GM18508 (cell line): ENCODE results near the gene LPP.

Experiments
- ATAC-seq: cut with Tn5 transposase; IDR thresholded peaks from one replicate; pipeline ENCODE4 v1.9.1; 2021; ENCODE audit warnings: moderate number of reproducible peaks; ENCODE audit not compliant: insufficient read depth, unreplicated experiment

The LPP gene

DNA sequence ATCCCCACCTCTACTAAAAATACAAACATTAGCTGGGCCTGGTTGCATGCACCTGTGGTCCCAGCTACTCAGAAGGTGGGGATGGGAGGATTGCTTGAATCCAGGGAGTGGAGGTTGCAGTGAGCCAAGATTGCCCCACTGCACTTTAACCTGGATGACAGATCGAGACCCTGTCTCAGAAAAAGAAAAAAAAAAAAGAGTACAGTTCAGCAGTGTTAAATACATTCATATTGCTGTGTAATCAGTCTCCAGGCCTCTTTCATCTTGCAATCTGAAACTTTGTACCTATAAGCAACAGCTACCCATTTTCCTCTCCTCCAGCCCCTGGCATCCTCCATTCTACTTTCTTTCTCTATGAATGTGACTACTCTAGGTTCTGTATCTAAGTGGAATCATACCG is 61.2 kb downstream of the LPP start:
- no peak for ATAC-seq

- no peak for ATAC-seq
Observed at GRCh38 chr3:188217011-188217463, 63.1 kb downstream of the LPP start.

- ATAC-seq, result no peak
Observed at GRCh38 chr3:188217726-188218125, 63.8 kb downstream of the LPP start.

DNA sequence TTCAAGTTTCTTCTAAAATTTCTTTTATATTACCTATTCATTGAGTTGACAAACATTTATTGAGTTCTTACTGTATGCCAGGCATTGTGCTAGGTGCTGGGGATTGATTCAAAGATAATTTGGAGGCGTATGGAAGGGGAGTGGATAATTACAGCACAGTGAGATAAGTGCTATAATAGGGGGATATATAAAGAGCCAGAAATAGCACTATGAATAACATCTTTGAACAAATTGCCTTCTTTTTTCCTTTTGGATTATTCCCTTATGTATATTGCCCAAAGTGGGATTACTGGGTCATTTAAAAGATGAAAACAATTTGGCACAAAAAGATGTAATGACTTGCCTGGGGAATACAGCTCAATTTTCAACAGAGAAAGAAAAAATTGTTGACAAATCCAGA is 64.6 kb downstream of the LPP start:
- ATAC-seq, result no peak

DNA sequence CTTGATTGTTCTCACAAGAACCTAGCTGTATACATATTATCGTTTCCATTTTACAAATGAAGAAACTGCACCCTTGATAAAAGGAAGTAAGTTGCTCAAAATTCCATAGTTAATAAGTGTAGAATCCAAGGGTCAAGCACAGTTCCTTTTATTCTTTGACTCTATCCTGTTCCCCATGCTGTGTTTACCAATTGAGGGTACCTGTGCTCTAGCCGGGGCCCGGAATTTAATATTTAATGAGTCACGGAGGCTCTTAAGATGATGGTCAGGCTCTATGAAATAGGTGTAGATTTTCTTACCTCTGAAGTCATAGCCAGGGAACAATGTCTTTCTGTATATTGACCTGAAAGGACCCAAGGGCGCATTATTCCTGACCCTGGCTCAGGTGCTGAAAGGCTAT is 65.2 kb downstream of the LPP start:
- no peak for ATAC-seq

GRCh38 chr3:188220097-188220788 is 66.3 kb downstream of the LPP start:
- ATAC-seq, result no peak

- ATAC-seq, result no peak
Observed at GRCh38 chr3:188220988-188221818, 67.2 kb downstream of the LPP start.

DNA sequence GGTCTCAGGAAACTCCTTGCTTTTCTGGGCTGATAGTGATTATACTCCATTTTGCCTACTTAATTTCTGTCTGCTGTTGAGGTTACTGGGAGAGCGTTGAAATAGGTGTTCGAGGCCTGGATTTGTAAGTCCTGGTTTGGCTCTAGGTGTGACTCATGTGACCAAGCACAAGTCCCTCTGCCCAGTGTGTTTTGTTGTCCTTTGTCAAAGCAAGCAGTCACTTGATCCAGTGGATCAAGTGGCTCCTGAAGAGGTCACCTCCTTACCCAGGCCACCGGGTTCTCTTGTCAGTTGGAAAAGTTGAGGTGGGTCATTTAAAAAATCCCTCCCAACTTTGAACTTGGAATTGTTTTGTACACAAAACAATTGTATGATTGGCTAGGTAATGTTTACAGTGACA is 70.0 kb downstream of the LPP start:
- no peak for ATAC-seq

GRCh38 chr3:188227442-188227841 is 73.5 kb downstream of the LPP start:
- no peak for ATAC-seq

- ATAC-seq, result no peak
Observed at GRCh38 chr3:188229177-188229576, 75.2 kb downstream of the LPP start.

- no peak for ATAC-seq
Observed at GRCh38 chr3:188229726-188230125, 75.8 kb downstream of the LPP start.

DNA sequence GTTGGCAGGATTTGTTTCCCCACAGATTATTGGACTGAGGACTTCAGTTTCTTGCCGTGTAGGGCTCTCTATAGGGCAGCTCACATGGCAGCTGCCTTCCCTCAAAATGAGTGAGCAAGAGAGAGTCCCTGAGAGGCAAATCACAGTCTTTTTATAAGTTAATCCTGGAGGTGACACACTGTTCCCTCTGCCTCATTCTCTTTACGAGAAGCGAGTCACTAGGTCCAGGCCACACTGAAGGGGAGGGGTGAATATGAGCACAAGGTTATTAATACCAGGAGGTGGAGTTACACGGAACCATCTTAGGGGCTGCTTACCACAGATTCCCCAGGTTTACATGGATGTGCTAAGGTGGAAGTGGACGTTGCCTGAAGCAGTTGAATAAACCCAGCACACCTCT is 77.0 kb downstream of the LPP start:
- ATAC-seq, result no peak

- ATAC-seq, result no peak
Observed at GRCh38 chr3:188231456-188231855, 77.5 kb downstream of the LPP start.

- no peak for ATAC-seq
Observed at GRCh38 chr3:188232656-188233055, 78.7 kb downstream of the LPP start.

- ATAC-seq, result no peak
Observed at GRCh38 chr3:188233320-188233719, 79.4 kb downstream of the LPP start.

DNA sequence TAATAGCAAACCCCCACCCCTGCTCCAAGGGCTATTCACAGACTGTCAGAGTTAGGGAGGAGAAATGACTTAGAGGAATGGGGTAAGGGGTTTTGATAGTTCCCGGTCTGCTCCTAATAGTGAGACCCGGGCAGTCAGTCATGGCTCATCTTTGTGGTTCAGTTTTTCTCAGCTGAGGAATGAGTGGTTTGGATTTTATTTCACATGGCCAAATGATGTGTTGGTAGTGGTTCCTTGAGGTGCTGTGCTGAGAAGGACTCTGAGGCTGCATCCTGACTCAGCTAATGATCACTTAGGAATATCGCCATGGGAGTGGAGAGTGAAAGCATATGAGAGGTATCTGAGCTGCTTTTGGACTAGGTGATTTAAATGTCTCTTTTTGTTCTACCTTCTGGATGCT is 80.2 kb downstream of the LPP start:
- ATAC-seq, result no peak

GRCh38 chr3:188236271-188236670 is 82.3 kb downstream of the LPP start:
- ATAC-seq, result no peak

- no peak for ATAC-seq
Observed at GRCh38 chr3:188239035-188239434, 85.1 kb downstream of the LPP start.

- ATAC-seq, result no peak
Observed at GRCh38 chr3:188239577-188239976, 85.6 kb downstream of the LPP start.

GRCh38 chr3:188240189-188240981 is 86.4 kb downstream of the LPP start:
- ATAC-seq, result no peak

DNA sequence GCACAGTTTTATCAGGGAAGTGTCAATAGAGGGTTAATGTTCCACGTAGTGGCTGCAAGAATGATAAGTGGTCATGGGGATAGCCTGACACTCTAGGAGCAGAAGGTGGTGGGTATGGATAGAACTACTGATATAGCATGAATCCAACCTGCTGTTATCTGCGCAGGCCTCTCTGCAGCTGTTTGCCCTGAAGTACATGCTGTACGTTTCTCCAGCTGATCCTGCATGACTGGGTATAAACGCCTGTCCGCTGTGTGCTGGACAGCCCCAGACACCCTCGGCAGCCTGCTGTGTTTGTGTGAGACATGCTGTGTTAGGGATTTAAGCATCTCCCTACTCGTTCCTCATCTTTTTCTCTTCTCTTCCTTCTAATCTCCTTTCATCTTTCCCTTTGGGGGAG is 87.1 kb downstream of the LPP start:
- ATAC-seq, result no peak
